GM19351 (cell line): ENCODE measurements around the gene BRSK2.
"Not testable (repeated sequence)": the region's sequence is repeated elsewhere in the genome, so short reads cannot be mapped to it uniquely, and the experiment has no call there.

ENCODE experiments used
- ATAC-seq: cut with Tn5 transposase; IDR thresholded peaks from one replicate; pipeline ENCODE4 v1.9.1; 2021; ENCODE audit warnings: mild to moderate bottlenecking, moderate library complexity; ENCODE audit not compliant: unreplicated experiment

BRSK2 gene

DNA sequence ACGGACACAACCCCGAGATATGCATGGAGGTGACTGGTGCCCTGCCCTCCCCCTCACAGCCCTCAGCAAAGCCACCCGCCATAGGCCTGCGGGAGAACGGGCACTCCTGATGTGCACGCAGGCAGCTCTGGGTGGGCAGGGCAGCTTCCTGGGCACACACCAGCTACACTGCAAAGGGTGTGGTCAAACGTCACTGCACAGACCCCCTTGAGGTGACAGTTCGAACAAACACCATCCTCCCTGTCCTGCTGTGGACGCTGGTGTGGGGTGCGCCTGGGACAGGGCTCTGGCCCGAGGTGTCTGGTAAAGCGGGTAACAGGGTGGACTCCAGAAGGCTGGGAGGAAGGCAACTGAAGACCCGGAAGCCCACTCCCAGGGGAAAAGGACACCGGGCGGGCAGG lies 118.8 kb downstream of the BRSK2 start:
- ATAC-seq, result no peak

DNA sequence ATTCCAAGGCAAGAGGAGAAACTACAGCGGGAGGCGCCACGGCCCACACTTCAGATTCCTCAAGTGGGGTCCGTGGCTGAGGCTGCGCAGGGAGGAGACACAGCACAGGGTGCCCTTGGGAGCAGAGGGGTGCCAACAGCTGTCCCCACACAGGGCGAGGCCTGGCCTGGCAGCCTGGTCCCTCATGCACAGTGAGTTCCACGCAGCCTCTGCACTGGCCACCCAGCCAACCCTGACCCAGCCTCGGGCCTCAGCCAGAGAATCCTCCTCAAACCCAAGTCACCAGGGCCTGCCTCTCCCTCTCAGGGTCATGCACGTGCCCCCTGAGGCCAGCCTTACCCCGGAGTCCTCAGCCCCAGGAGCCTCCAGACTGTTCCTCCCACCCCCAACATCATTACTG lies 119.3 kb downstream of the BRSK2 start:
- ATAC-seq, result no peak

DNA sequence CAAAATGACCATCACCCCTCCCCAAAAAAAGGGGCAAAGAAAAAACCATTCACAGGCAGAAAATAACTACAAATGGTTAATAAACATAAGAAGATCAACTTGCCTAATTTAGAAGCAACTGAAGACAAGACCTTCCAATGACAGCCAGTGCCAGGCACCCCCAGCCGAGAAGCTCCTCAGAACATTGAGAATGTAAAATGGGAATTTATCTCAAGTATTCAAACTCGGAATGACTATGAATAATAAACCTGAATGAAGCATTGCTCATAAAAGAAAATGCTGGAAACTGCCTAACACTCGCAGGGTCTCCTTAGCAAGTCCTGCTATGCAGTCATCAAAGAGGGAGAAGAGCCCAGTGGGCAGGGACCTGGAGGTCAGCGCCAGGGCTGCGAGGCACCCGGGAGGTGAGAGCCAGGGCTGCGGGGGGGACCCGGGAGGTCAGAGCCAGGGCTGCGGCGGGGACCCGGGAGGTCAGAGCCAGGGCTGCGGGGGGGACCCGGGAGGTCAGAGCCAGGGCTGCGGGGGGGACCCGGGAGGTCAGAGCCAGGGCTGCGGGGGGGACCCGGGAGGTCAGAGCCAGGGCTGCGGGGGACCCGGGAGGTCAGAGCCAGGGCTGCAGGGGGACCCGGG lies 120.0 kb downstream of the BRSK2 start:
- ATAC-seq, result no peak

DNA sequence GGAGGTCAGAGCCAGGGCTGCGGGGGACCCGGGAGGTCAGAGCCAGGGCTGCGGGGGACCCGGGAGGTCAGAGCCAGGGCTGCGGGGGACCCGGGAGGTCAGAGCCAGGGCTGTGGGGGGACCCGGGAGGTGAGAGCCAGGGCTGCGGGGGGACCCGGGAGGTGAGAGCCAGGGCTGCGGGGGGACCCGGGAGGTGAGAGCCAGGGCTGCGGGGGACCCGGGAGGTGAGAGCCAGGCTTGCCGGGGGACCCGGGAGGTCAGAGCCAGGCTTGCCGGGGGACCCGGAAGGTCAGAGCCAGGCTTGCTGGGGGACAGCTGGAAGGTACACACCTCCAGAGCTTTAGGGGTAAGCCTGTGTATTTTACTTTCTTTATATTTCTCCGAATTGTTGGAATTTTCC lies 120.6 kb downstream of the BRSK2 start:
- not testable (repeated sequence) for ATAC-seq

DNA sequence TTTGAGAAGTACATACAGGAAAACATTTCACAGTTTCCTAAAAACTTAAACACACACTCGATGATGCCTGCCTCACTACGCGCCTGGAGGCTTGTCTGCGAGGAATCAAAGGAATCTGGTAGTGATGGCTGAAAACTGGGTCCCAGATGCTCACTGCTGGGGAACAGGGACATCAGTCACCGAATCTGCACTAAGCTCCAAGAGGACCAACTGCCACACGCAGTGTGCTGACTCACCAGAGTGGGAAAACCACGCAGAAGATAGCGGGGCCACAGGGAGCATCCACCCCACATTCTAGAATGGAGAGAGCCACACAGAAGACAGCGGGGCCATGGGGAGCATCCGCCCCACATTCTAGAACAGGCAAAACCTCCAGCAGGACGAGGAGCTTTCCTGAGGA lies 121.2 kb downstream of the BRSK2 start:
- no peak for ATAC-seq

DNA sequence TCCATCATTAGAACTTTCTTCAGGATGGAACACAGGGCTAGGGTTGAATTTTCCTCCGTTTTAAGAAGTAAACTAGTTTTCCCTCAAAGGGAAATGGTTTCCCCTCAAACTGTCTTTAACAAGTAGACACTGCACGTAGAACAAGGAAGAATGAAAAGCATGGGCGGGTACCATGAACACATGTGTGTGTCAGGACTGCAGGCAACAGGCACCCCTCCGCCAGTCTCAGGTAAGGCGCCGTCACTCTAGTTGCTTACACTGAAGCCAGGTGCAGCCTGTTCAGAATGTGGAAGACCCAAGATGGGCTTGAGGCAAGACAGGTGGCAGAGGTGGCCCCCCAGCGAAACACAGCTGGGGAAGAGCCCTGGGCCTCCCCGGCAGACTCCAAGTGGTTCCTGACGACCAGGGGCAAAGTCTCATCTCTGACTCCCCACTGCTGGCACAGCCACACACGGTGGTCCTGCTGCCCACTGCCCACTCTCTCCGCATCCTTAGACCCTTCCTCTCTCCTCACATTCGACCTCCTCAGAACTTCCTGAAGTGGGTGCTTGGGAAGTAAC lies 122.3 kb downstream of the BRSK2 start:
- no peak for ATAC-seq
